ENCODE measurements around the gene LGALS8. TPM values are rescaled to one million over a fixed set of nuclear protein-coding genes. Genes with fewer than 3 reads are reported as not detected.

The LGALS8 gene
- total RNA-seq, 1 donor from 2014 or later, result 27.4 TPM

GRCh38 chr1:236556606-236557005 lies 32.8 kb downstream of the LGALS8 start:
- no peaks in the 10 kb centered on the region for H3K9me3 Mint-ChIP-seq (ENCODE audit: low read depth)
- no peak overlapping the region for H3K4me3 Mint-ChIP-seq (ENCODE audit: low read depth)
- TF ChIP-seq CTCF (IDR thresholded peaks at IDR 0.05; ENCODE audit: unreplicated experiment), result no peak
- DNase-seq (ENCODE audit: low spot score, unreplicated experiment), result no peak
- H3K27ac Mint-ChIP-seq, result no peak overlapping the region
- H3K27me3 Mint-ChIP-seq, result no peaks in the 10 kb centered on the region
- peaks cover 2% of the 10 kb centered on the region for H3K4me1 Mint-ChIP-seq (ENCODE audit: low read depth)
- peaks cover 19% of the 10 kb centered on the region for H3K36me3 Mint-ChIP-seq (ENCODE audit: insufficient read depth)

GRCh38 chr1:236558081-236558480 lies 34.3 kb downstream of the LGALS8 start:
- Mint-ChIP-seq H3K4me1 (ENCODE audit: low read depth) (peaks cover 2% of the 10 kb centered on the region), H3K27ac (no peak overlapping the region), H3K4me3 (ENCODE audit: low read depth) (no peak overlapping the region), H3K9me3 (ENCODE audit: low read depth) (no peaks in the 10 kb centered on the region), H3K27me3 (no peaks in the 10 kb centered on the region), H3K36me3 (ENCODE audit: insufficient read depth) (peaks cover 23% of the 10 kb centered on the region)
- no peak for DNase-seq (ENCODE audit: low spot score, unreplicated experiment)
- no peak for TF ChIP-seq CTCF (IDR thresholded peaks at IDR 0.05; ENCODE audit: unreplicated experiment)

- Mint-ChIP-seq H3K36me3 (ENCODE audit: insufficient read depth) (peaks cover 26% of the 10 kb centered on the region), H3K4me3 (ENCODE audit: low read depth) (no peak overlapping the region), H3K27me3 (no peaks in the 10 kb centered on the region), H3K9me3 (ENCODE audit: low read depth) (no peaks in the 10 kb centered on the region), H3K4me1 (ENCODE audit: low read depth) (peaks cover 2% of the 10 kb centered on the region), H3K27ac (no peak overlapping the region)
- no peak for TF ChIP-seq CTCF (IDR thresholded peaks at IDR 0.05; ENCODE audit: unreplicated experiment)
- no peak for DNase-seq (ENCODE audit: low spot score, unreplicated experiment)
These were observed 35.1 kb downstream of the LGALS8 start for GRCh38 chr1:236558846-236559245.

- no peak for DNase-seq (ENCODE audit: low spot score, unreplicated experiment)
- H3K27ac Mint-ChIP-seq, result no peak overlapping the region
- no peaks in the 10 kb centered on the region for H3K9me3 Mint-ChIP-seq (ENCODE audit: low read depth)
- no peak for TF ChIP-seq CTCF (IDR thresholded peaks at IDR 0.05; ENCODE audit: unreplicated experiment)
- peaks cover 2% of the 10 kb centered on the region for H3K4me1 Mint-ChIP-seq (ENCODE audit: low read depth)
- no peak overlapping the region for H3K4me3 Mint-ChIP-seq (ENCODE audit: low read depth)
- H3K27me3 Mint-ChIP-seq, result no peaks in the 10 kb centered on the region
- peaks cover 24% of the 10 kb centered on the region for H3K36me3 Mint-ChIP-seq (ENCODE audit: insufficient read depth)
These were observed 36.5 kb downstream of the LGALS8 start for GRCh38 chr1:236560213-236560771.

GRCh38 chr1:236561976-236562375 lies 38.2 kb downstream of the LGALS8 start:
- H3K4me3 Mint-ChIP-seq (ENCODE audit: low read depth), result no peak overlapping the region
- H3K4me1 Mint-ChIP-seq (ENCODE audit: low read depth), result peaks cover 2% of the 10 kb centered on the region
- no peaks in the 10 kb centered on the region for H3K9me3 Mint-ChIP-seq (ENCODE audit: low read depth)
- peak overlapping the region; percentile 2 for H3K27ac Mint-ChIP-seq
- H3K36me3 Mint-ChIP-seq (ENCODE audit: insufficient read depth), result peaks cover 24% of the 10 kb centered on the region
- DNase-seq (ENCODE audit: low spot score, unreplicated experiment), result no peak
- H3K27me3 Mint-ChIP-seq, result no peaks in the 10 kb centered on the region
- no peak for TF ChIP-seq CTCF (IDR thresholded peaks at IDR 0.05; ENCODE audit: unreplicated experiment)

All from progenitor cell of endocrine pancreas (in vitro differentiated cells).